HG02852 (cell line): ENCODE results near the gene TMEM14A.
A peak's percentile ranks its signal among the peaks of the same experiment; 100 is the strongest.

Experiments
- ATAC-seq: cut with Tn5 transposase; IDR thresholded peaks from one replicate; pipeline ENCODE4 v1.9.1; 2021; ENCODE audit warnings: mild to moderate bottlenecking, moderate library complexity; ENCODE audit not compliant: unreplicated experiment

The TMEM14A gene, protein sequence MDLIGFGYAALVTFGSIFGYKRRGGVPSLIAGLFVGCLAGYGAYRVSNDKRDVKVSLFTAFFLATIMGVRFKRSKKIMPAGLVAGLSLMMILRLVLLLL

GRCh38 chr6:52670502-52671409 lies at the start of gene TMEM14A:
Gene TMEM14A (plus strand): TSS chr6:52671113. CDS start chr6:52677103, 5,990 bp downstream.
- ATAC-seq, result peak; percentile 95

DNA sequence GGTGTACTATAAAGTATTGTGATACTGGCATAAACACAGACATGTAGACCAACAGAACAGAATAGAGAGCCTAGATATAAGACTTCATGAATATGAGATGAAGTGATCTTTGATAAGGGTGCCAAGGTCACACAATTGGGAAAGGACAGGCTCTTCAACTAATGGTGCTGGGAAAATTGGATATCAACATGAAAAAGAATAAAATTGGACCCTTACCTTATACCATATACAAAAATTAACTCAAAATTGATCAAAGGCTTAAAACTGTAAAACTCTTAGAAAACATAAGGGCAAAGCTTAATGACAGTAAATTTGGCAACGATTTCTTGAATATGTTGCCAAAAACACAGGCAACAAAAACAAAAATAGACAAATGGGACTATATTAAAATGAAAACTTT lies 49.3 kb upstream of the TMEM14A start:
- no peak for ATAC-seq

- ATAC-seq, result no peak
These were observed 48.1 kb upstream of the TMEM14A start for GRCh38 chr6:52622810-52623209.

GRCh38 chr6:52632011-52632410 lies 38.9 kb upstream of the TMEM14A start:
- ATAC-seq, result no peak

GRCh38 chr6:52634211-52634610 lies 36.7 kb upstream of the TMEM14A start:
- no peak for ATAC-seq

GRCh38 chr6:52635049-52635577 lies 35.8 kb upstream of the TMEM14A start:
- no peak for ATAC-seq

DNA sequence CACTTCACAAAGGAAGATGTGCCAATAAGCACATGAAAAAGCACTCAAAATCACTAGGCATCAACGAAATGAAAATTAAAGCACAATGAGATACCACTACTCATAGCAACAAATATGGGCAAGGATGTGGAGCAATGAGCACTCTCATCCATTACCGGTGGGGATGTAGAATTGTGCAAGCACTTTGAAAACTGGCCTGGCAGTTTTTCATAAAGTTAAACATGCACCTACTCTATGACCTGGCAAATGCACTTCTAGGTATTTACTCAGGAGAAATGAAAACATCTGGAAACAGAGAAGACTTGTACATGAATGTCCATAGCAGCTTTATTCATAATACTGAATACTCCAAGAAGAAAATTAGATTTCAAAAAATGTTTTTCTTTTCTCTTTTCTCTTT lies 34.1 kb upstream of the TMEM14A start:
- ATAC-seq, result no peak

GRCh38 chr6:52639493-52639892 lies 31.4 kb upstream of the TMEM14A start:
- ATAC-seq, result no peak

DNA sequence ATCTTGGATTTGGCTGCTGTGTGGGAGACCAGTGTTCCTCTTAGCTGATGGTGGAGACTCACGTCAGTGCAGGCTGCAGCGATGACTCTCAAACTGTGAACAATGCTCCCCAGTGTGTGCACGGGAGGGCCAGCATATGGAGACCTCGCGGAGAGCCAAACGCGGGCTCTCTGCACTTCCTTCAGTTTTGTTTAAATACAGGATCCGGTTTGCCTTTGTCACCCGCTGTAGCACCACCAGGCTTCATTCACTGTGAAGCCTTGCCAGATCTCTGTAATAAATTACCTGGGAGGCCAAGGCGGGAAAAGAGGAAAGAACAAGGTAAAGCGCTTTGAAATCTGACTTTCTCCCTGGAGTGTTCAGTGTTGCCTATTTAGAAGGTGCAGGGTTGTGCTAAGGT lies 30.7 kb upstream of the TMEM14A start:
- no peak for ATAC-seq

GRCh38 chr6:52640916-52641315 lies 30.0 kb upstream of the TMEM14A start:
- no peak for ATAC-seq

GRCh38 chr6:52641388-52641787 lies 29.5 kb upstream of the TMEM14A start:
- ATAC-seq, result no peak

GRCh38 chr6:52641826-52642225 lies 29.1 kb upstream of the TMEM14A start:
- ATAC-seq, result no peak

DNA sequence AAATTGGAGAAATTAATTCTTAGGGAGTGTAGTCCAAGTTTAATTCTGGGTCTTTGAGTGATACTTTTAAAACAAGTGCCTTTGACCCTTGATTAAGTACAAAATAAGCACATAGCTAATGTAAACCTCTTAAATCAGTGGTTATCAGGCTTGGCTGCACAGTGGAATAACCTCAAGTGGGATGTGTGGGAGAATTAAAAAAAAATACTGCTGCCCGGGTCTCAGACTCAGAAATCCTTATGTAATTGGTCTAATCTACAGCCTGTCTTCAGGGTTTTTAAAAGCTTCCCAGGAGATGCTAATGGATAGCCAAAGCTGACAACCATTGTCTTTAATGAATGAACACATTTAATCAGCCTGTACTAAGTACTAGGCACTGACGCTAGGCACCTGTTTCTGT lies 28.5 kb upstream of the TMEM14A start:
- no peak for ATAC-seq

- no peak for ATAC-seq
These were observed 27.8 kb upstream of the TMEM14A start for GRCh38 chr6:52643158-52643557.

- no peak for ATAC-seq
These were observed 26.7 kb upstream of the TMEM14A start for GRCh38 chr6:52644253-52644652.

- ATAC-seq, result no peak
These were observed 24.9 kb upstream of the TMEM14A start for GRCh38 chr6:52645976-52646375.

DNA sequence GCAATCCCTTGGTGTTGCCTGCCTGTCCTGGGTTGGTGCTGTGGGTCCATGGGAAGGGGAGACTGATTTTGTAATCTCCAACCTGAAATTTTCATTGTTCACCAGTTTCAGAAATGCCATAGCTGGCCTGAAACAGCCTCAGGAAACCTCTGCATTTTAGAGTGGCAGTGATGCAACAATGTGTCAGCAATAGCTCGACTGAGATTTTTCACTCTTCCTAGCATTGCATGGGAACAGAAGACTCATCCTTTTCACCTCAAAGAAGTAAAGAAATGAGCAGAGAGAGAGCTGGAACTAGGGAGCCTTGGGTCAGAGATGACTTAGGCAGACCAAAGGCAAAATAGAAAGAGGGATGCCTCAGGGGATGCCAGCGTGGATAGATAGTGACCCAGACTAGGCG lies 23.7 kb upstream of the TMEM14A start:
- no peak for ATAC-seq

DNA sequence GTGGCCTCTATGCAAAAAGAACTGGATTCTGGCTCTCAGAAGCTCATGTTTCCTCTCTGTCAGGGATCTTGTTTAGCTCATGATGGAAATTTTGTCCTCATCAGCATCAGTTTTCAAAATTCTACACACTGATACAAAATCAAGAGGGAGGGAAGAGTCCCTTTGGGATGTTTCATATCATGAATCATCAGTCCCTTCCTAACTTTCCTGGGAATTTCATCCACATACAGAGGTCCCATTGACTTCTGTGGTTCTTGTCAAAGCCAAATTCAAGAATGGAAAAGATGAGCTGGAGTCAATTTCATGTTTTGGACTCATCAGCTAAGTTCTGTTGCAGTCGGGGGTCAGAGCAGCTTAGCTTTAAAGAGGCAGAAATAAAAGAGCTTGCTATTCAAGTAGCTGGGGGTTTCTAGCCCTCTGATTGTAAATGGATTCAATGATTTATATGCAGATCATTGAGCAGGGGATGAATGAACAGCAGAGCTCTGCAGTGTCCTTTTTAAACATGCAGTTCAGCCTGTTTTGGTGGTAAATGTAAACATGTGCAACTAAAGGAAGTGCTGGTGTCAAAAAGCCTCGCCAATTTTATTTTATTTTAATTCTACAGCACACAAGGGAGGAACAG lies 21.3 kb upstream of the TMEM14A start:
- no peak for ATAC-seq

DNA sequence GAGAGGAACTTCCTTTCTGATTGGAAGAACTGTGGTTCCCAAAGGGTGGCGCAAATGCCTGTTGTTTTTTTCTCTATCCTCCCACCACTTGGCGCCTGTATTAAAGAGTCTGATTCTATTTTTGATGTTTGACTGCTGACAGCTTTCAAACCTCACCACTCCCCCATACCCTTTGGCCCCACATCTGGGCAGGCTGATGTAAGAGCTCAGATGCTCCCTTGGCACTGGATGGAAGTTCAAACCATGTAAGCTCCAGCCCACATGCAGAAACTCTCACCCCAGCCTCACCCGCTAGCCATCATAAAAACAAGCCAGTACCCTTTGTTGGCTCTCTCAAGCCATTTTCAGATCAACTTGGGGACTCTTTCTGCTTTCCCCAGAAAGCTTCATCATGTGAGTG lies 20.0 kb upstream of the TMEM14A start:
- no peak for ATAC-seq

DNA sequence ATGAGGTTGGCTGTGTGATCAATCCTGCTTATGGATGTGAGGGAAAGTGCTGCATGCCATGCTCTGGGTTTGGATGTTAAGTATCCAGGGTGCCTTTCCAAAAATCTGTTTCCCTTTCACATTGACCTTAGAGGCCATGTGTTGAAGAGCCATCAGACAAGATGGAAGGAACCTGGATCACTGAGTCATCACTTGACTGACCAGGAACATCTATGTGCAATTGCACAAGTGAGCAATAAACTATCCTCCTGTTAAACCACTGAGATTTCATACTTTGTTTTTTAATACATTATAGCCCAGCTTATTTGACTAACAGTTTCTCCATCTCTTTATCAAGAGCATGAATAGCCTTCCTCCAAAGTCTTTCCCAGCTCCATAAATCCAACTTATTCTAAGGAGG lies 17.8 kb upstream of the TMEM14A start:
- no peak for ATAC-seq

DNA sequence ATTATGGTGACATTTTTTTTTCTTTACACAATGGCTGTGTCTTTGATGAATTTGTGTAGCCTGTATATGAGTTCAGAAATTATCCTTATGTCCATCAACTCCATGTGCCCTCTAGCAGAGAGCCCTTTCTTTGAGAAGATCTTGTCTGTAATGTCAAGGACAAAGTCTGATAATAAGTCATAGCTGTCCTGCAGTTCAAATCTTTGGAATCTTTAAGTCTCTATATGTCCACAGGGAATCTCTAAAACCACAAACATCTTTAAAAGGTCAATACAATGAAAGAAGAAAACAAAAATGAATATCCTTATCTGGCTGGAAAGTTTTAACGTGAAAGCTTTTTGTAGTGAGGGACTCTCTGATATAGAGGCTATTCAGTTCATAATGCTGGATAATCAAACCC lies 16.9 kb upstream of the TMEM14A start:
- no peak for ATAC-seq

DNA sequence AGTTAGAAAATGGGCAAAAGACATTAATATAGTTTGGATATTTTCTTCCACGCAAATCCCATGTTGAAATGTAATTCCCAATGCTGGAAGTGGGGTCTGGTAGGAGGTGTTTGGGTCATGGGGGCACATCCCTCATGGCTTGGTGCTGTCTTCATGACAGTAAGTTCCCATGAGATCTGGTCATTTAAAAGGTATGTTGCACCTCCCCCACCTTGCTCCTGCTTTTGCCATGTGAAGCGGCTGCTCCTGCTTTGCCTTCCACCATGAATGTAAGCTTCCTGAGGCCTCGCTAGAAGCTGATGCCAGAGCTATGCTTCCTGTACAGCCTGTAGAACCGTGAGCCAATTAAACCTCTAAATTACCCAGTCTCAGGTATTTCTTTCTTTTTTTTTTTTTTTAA lies 16.3 kb upstream of the TMEM14A start:
- ATAC-seq, result no peak
